Lung microvascular endothelial cell (primary cell): ENCODE results near the gene PARP9. TPM values are rescaled to one million over a fixed set of nuclear protein-coding genes. Genes with fewer than 3 reads are reported as not detected.
"Not testable (repeated sequence)": the region's sequence is repeated elsewhere in the genome, so short reads cannot be mapped to it uniquely, and the experiment has no call there.

Source experiments
- DNase-seq, 2 donors: peaks; one replicate each; pipeline versions ENCODE4 v3.0.0 to v3.0.0-alpha.2; 2010; ENCODE audit warnings: low read depth in 2 of 2
- total RNA-seq: library from RNA; depleted of rRNA; stranded (reverse); fragments of >200 nt; gene quantifications from 2 replicates; pipeline ENCODE4 v1.2.1, GENCODE V29; 2014

Gene PARP9
- total RNA-seq, 1 donor from 2014 or later: 12.3 TPM

DNA sequence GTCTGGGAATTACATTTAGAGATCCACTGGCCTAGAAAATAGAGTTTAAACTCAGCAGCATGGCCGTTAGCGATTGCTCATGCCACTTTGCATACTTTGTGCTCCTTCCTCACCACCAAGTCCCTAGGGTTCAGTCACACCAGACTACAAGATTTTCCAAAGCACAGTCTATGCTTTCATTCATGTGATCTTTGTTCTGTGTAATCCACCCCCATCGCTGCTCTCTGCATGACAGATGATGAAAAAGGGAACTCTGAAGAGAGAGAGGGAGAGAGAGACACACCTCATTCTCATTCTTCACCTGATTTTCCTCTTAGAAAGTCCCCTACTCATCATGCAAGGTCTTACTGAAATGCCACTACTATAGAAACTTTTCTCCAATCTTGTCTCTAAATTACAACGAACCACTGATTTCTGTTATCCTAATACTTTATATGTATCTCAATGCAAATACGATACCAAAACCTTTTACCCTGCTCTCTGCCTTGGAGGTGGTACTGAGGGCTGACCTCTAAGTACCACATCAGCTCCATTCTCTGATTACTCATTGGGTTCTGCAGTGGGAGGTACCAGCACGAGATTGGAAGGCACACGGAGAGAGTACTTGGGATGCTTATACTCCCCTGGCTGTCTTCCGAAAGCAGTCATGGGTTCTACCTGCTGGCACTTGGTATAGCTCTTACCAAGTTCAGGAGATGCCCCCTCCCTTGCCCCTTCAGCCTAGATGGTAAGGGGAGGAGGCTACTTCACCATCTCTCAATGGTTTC lies 12.3 kb upstream of the PARP9 start:
- no peak for DNase-seq

GRCh38 chr3:122572940-122573412 lies 8.9 kb upstream of the PARP9 start:
- DNase-seq: peak; percentile 50 to 73

DNA sequence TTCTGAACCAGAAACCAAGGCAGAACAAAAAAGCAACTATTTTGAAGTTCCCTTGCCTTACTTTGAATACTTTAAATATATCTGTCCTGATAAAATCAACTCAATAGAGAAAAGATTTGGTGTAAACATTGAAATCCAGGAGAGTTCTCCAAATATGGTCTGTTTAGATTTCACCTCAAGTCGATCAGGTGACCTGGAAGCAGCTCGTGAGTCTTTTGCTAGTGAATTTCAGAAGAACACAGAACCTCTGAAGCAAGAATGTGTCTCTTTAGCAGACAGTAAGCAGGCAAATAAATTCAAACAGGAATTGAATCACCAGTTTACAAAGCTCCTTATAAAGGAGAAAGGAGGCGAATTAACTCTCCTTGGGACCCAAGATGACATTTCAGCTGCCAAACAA lies 4.7 kb upstream of the PARP9 start:
- no peak for DNase-seq

DNA sequence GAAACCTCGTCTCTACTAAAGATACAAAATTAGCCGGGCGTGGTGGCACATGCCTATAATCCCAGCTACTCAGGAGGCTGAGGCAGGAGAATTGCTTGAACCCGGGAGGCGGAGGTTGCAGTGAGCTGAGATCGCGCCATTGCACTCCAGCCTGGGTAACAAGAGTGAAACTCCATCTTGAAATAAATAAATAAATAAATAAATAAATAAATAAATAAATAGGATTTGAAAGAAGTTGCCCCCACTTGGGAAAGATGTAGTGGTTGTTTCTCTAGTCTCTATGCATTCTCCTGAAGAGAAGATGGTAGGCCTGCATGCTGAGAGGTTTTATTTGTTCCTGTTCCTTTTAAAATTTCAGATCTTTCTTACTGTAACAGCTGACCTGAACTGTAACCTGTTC lies 4.0 kb upstream of the PARP9 start:
- DNase-seq: not testable (repeated sequence)

DNA sequence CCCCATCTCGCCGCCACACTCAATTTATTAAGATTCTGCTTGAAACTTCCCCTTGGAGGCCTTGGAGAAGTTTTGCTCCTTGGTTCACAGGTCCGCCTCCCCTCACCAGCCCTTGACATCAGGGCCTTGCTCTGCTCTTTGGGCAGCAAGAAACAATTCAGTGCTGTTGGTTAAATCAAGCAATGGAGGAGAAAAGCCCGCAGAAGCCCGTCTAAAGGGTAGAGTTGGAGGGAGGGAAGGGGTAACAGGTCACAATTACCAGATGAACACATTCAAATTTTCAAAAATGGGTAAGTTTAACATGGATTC lies 429 bp downstream of the PARP9 start:
- peak; percentile 16 to 22 for DNase-seq

DNA sequence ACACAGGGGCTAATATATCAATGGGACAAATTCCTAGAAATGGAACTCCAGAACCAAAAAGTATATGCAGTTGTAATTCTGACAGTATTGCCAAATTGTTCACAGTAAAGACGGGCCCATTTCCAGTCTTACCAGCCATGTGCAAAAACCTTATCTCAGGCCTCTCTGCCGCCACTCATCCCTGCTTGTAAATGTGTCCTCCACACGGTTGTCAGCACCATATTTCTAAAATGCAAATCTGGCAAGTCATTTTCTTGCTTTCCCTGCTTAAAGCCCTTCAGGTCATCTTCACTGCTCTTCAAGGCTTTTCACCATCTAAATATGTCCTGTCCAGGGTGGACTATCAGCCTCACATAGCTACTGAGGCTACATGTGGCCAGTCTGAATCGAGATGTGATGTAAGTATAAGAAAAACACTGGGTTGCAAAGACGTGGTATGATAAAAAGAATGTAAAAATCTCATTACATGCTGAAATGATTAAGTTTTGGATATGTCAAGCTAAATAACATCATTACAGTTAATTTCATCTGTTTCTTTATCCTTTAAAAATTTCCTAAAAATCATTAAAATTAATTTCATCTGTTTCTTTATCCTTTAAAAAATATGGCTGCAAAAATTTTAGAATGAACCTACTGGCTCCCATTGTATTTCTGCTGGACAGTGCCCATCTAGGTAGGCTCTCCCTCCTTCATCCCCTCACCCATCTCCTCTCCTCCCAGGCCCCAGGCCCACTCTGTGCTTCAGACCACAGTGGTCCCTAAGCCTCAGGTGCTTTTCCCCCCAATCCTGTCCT lies 980 bp downstream of the PARP9 start:
- no peak for DNase-seq

DNA sequence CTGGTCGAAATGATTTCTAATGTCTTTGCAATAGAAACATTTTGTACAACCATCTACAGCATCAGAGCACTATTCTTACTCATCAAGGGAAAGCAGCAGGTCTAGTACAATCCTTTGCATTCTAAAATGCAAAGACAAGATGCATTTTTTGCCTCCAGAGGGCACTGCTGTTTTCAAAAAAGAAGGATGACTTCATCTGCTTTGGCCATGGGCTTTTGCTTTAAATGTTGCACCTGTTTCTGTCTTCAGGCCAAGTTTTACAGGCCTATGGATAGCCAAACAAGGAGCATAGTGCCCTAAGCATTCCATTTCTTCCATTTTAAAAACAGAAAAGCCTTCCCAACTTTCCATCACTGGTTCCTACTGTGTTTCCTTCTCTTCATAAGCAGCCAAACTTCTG lies 3.4 kb downstream of the PARP9 start:
- peak; percentile 72 to 75 for DNase-seq

DNA sequence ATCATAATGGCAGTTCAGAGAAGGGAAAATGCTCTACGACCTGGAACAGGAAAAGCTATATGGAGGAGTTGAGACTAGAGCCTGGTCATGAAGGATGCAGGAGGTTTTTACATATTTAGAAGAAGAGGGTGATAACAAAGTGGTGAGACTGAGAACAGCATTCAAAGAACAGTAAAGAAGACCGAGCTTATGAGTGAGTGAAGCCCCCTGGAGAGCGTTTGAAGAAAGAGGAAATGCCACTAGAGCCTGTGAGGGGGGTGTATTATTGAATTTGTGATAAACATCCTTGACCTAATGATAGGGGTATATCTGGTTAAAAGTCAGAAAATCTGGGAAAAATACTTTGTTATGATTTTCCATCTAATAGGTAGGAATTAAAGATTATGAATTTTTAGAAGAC lies 4.2 kb downstream of the PARP9 start:
- DNase-seq: no peak

DNA sequence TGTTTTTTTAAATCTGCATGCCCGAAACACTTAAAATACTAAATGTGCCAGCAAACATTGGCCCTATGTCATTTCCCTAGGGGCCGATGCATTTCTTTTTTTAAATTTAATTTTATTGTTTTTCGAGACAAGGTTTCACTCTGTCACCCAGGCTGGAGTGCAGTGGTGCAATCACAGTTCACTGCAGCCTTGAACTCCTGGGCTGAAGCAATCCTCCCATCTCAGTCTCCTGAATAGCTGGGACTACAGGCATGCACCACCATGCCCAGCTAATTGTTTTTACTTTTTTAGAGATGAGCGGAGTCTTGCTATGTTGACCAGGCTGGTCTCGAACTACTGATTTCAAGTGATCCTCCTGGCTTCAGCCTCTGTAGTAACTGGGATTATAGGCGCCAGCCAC lies 5.5 kb downstream of the PARP9 start:
- DNase-seq: no peak

GRCh38 chr3:122557356-122557755 lies 6.7 kb downstream of the PARP9 start:
- no peak for DNase-seq

- DNase-seq: no peak
Observed at GRCh38 chr3:122555275-122556071, 8.6 kb downstream of the PARP9 start.

DNA sequence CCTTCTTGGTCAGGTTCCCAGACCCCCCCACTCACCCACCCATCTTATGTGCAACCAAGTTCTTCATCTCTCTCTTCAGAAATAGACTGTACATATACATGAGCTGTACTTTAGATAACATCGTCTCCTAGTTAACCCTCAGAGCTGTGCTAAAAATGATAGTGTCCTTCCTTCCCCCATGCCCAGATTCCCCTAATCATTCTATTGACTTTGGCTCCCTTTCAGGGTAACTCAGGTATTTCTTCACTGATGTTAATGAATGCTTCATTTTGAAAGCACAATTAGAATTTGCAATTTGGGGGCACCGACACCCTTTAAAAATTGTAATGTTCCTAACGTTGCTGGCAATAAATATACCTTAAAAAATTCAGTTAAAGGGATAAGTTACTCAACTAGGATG lies 10.9 kb downstream of the PARP9 start:
- DNase-seq: no peak

GRCh38 chr3:122548619-122549018 lies 15.5 kb downstream of the PARP9 start:
- DNase-seq: no peak

DNA sequence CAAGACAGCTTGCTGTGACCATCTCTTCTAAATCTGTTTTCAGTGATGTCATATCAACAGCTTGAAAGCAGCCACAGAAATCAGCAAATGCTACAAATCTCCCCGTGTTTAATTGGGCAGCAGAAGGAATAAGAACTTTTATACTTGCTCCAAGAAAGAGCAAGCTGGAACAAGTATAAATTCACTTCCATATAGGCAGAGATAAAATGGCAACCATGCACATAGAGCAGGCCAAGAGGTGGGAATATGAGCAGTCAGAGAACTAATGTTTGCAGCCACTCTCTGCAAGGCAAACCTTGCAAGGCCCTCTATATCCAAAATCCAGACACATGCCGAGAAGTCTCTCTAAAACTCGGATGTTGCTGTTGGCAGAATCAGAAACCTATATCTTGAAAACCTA lies 16.0 kb downstream of the PARP9 start:
- no peak for DNase-seq

GRCh38 chr3:122546151-122546550 lies 17.9 kb downstream of the PARP9 start:
- no peak for DNase-seq

- DNase-seq: no peak
Observed at GRCh38 chr3:122538956-122539490, 25.1 kb downstream of the PARP9 start.

GRCh38 chr3:122536632-122537001 lies 27.5 kb downstream of the PARP9 start:
- DNase-seq: no peak

DNA sequence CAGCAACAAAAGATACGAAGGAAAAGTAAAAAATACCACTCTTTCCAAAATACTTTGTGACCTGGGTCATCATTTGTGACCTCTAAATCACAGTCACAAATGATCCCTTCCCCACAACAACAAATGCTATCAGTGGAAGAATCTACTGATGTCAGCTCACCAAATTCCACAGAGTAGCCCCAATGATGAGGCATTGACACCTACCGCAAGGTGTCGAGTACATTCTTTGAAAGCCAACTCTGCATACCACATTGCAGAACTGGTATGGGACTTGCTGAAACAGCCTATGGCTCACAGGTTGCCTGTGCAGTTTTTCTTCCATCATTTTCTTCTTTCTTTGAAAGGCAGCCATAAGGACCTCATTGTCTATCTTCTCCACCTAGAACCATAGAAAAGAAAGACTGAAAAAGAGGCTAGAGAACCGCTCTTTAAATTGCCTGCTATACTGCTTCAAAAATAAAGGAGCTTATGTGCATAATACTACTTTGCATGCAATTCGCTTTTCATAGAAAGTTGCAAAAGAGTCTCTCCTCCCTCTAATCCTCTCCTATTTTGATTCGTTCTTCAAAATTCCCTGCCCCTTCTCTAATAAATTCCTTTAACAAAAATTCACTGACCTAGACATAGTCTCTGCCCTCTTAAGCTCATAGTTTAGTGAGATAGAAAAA lies 28.0 kb downstream of the PARP9 start:
- DNase-seq: no peak

DNA sequence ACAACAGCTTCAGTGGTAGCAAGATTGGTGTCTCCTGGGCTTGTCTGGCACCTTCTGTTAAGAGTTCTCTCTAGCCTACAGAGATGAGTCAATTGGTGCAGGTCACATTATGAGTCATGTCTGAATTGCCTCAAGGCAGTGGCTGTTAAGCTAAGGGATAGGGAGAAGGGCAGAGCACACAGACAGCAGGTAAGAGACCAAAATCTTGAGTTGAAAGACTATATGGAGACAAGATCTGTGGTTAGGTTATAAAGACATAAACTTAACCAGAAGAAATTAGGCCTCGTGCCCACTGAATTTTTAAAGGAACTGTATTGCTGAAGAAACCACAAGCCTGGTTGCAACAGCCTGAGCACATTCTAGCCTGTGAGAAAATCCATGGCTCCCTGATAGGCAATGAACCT lies 30.2 kb downstream of the PARP9 start:
- DNase-seq: peak in 1 of 2 donors; percentile 58

DNA sequence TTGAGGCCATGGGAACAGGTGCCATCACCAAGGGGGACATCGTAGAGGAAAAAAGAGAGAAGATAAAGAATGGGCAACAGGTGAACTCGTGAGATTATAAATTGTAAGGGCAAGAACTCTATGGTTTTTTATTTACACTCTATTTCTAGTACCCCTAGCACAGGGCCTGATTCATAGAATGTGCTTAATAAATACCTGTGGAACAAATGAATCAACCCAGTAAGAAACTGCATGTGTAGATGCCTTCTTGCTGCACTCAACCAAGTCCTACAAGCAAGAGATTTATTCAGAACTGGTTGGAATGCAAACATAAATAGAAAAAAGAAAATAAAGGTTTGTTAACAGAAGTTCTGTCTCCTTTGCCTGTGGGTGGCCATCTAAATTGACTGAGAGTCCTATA lies 30.6 kb downstream of the PARP9 start:
- no peak for DNase-seq

GRCh38 chr3:122530164-122530563 lies 33.9 kb downstream of the PARP9 start:
- DNase-seq: no peak
